ENCODE results near the gene NUP88.

The NUP88 gene

DNA sequence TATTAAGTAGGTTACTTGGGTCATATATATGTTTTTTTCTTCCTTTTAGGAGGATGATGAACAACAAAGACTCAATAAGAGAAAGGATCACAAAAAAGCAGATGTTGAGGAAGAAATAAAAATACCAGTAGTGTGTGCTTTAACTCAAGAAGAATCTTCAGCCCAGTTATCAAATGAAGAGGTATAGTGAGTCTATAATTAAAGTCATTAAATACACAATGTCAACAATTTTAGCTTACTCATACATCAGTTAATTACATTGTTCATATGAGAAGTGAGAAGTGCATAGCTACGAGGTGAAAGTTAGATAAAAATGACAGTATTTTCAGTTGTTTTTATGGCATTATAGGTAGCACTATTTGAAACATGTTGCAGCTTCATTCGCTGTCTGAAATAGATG is 65.2 kb downstream of the NUP88 start:
- TF ChIP-seq GATA2 (IDR thresholded peaks at IDR 0.05; ENCODE audit: low read depth, low read length): no peak
- TF ChIP-seq GATA3 (IDR thresholded peaks at IDR 0.05; ENCODE audit: low read depth, low read length): no peak

DNA sequence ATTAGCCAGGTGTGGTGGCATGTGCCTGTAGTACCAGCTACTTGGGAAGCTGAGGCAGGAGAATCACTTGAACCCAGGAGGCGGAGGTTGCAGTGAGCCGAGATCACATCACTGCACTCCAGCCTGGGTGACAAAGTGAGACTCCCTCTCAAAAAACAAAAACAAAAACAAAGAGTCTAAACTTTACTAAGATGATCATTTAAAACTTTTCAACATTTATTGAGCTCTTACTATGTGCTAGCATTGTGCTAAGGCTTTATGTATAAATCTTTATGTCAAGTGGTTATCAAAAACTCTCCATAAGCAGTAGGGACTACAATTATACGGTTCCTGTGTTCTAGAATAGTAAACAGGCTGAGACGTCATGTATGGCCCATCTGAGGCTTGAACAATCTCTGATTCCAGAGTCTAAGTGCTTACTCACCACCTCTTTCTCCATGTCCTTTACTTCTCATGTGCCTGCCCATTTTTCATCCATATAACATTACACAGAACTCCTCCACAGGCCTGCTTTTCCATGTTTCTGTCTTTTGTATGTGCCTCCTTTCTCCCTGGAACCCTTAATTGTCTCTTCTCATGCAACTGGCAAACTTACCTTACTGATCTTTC is 66.7 kb downstream of the NUP88 start:
- TF ChIP-seq GATA3 (IDR thresholded peaks at IDR 0.05; ENCODE audit: low read depth, low read length) (no peak), GATA2 (IDR thresholded peaks at IDR 0.05; ENCODE audit: low read depth, low read length) (no peak)

DNA sequence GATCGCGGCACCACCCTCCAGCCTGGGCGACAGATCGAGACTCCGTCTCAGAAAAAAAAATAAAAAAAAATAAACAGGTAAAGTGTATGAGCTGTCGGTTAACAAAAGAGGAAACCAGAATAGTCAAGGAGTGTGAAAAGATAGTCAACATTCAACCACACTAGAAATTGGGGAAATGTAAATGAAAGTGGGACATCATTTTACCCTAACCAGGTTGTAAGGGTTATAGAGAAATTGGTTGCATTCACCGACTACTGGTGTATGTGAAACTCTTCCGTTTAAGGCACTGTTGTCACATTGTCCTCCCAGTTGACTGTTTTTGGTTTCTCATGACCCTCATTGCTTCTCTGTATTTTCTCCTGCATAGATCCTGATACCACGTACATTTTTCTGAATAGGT is 74.5 kb downstream of the NUP88 start:
- TF ChIP-seq GATA2 (IDR thresholded peaks at IDR 0.05; ENCODE audit: low read depth, low read length): no peak
- TF ChIP-seq GATA3 (IDR thresholded peaks at IDR 0.05; ENCODE audit: low read depth, low read length): no peak
